HG03342 (cell line): ENCODE results near the gene EXOSC7.
"Not testable (repeated sequence)": the region's sequence is repeated elsewhere in the genome, so short reads cannot be mapped to it uniquely, and the experiment has no call there.

Source experiments
- ATAC-seq: cut with Tn5 transposase; IDR thresholded peaks from one replicate; pipeline ENCODE4 v1.9.1; 2021; ENCODE audit warnings: mild to moderate bottlenecking, moderate library complexity; ENCODE audit not compliant: unreplicated experiment

Gene EXOSC7

DNA sequence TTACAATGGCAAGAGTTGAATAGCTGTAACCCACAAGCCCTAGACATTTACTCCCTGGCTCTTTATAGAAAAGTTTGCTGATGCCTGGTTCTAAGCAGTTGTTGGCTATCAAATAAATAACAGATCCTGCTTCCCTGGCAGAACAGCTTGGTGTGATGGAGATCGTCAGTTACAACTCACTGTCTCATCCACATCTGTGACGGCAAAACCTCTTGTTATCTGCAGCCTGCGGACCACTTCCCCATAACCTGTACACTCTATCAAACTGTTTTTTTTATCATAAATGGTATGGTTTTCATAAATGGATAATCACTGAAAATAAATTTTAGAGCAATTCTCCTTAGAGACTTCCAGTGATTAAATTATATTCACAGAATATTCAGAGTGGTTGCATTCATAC, 14.2 kb upstream of the EXOSC7 start:
- ATAC-seq = no peak

DNA sequence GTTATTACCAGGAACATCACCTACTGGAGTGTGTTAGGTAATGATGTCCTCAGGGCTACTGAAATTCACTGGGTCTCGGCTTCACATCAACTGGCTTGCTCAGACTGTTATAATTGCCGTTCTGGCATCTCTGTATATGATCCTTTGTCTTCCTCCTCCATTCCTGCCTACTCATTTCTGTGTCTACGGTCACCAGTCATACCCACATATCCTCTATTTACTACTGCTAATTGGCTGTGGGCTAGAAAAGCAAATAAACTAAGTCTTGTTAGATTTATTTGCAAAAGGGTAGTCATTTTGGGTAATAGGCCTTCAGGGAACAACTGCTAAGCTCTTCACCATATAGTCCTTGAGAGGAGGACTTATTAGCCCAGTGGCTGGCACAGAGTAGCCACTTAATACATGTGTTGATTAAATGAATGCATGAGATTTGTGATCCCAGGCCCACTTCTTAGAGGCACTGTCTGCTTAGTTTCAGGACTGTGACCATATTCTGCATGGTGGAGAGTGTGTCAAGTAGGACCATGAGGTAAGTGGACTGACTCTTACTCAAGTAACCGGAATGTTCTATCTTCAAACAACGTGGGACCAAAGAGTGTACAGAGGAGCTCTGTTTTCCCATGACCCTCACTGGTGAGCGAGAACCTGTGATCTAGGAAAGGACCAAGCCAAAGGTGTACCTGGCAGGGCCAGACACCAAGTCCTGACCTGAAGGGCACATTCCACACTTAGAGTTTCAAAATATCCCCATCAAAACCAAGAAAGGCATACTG, 13.2 kb upstream of the EXOSC7 start:
- no peak for ATAC-seq

DNA sequence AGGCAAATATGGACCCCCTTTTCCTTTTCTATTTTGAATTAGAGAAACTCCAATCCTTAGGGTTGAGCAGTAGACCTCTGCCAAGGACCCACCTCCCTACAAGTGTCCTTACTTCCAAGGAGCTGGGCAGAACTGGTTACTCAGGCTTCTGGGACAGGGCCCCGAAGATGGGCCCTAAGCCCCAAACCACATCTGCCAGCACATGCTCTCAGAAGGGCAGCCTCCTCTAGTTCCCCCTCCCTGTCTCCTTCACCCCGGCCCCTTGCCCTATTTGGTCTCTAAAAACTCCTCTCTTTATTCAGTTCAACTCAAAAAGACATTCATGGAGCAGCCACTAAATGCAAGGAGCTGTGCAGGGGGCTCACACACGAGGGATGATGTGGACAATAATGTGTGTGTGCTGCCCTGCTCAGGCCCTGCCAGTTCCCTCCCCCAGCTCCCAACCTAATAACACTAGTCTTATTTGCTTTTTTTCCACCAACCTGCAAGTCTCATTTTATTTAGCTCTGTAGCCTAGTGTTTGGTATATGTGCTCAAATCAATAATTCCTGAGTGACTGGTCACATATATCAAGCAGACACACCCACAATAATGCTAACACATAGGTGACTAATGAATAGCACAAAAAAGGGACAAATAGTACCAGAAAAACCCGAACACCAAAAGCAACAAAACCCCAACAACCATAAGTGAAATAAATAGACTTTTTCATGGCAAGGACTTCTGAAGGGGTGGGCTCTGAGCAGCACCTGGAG, 12.3 kb upstream of the EXOSC7 start:
- ATAC-seq = no peak

DNA sequence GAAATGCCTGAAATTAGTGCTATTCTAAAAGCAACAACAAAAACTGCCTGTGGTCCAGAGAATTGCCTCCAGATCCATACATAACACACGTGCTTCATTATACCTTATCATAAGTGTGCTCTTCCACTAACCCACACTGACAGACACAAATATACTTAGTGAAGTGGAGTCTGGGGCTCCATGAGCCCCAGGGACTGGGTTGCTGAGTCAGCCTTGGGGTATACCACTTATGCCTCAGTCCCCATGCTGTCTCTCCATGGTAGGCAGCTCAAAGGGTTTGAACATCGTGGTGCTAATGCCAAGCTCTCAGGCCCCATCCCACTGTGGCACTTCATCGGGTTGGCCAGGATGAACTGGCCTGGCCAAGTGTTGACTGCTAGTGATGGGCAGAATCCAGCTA, 10.9 kb upstream of the EXOSC7 start:
- ATAC-seq = no peak

DNA sequence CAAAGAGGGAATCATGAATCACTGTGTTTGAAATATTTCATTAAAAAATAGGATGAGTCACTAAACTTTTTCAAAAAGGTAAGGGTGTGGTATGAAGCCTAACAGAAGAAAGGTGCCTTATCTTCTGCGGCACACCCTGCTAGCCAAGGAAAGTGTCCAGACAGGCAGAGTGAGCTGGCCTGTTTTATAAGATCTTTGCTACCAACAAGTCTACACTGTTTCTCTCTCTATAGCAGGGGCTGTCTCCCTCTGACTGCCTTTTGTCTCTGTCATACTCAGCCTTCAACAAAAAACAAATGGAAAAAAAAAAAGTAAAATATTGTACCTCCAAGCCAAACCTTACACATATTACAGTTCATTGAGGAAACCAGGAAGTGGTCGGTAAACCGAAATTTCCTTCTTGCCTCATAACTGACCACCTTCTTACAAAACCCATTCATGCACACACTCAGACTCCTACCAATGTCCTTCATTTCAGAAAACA, 9.2 kb upstream of the EXOSC7 start:
- ATAC-seq = no peak

DNA sequence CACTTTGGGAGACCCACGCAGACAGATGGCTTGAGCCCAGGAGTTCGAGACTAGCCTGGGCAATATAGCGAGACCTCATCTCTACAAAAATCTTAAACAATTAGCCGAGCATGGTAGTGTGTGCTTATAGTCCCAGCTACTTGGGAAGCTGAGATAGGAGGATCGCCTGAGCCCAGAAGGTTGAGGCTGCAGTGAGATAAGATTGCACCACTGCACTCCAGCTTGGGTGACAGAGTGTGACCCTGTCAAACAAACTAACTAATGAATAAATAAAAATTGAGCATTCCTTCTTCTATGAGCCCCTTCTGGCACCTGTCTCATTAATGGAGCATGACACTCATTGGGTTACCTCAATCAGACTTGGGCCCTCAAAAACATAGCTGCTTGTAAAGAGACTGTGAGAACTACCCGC, 7.6 kb upstream of the EXOSC7 start:
- ATAC-seq = no peak

DNA sequence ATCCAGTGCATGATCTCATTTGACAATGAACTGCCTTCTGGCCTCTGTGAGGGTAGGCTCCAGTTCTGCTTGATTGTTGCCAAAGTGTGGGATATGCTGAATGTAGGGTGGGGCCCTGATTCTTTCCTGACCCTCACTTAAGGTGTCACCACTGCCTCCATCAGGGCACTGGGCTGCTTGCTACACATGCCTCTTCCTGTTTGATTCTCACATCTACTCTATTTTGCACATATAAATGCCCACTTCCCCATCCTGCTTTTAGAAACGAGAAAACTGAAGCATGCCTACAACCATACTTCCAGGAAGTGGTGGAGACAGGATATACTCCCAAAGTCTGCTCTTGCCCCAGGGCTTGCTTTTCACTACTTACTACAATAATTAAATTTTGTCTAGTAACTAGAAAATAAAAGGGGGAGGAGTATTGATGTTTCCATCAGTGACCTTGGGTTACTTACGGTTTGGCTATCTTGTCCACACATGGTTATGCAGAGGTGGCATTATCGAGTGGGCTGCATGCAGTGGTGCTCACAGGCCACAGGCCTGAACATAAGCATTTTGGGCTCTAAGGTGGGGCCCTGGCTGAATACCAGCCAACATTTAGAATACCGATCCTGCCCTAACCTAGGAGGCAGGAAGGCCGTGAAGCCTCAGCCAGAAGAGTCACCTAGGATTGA, 6.8 kb upstream of the EXOSC7 start:
- no peak for ATAC-seq

DNA sequence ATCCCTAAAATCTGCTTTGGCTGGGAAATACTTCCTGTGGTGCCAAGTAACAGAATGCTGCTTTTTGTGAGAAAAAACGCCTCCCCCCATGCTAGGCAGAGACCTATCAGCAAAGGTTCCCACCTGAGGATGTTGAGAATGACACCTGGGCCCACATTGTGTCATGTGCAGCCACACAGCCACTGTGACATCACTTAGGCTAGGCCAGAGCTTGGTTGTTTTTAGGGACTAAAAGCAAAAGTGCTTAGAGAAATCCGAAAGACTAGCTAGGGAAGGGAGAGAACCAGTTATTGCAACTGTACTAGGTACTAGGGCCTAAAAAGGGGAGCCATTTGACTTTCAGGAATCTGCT, 6.2 kb upstream of the EXOSC7 start:
- no peak for ATAC-seq

DNA sequence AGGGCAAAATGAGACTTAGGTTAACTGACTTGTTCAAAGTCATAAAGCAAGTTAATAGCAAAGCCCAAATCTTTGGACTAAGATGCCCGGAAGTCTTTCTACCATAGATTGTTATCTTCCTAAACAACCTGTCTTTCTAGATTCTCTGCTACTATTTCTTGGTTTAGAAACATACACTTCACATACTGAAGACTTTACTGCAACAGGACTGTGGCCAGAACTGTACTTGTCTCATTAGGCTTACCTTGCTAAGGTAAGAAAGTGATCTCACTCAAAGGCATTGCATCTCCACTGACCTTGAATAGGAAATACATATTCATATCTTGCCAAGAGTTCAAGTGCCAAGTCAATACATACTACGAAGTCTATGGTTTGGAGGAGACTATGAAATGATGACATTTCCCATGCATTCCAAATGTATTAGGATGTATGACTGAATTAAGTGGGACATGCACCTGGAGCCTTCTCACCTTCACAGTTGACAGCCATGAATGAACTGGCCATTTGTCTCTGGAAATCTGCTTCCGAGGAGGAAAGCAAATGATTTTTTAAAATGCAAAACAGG, 5.0 kb upstream of the EXOSC7 start:
- ATAC-seq = no peak

DNA sequence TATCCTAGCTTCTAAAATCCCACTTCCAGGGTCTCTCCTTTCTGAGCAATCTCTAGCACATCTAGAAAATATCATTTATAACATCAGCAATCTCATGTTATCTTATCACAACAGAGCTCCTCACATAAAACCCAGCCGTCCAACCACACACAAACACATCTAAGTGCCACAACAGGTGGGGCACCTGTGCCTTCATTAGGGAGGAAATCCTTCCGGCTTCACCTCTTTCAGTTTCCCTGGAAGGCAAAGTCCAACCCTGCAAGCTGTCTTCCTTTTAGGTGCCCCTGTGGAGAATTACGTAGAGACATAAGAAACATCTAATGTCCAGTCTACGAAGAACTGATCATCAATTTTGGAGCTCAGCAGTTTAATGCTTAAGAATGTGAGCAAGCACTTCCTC, 1.6 kb upstream of the EXOSC7 start:
- no peak for ATAC-seq

DNA sequence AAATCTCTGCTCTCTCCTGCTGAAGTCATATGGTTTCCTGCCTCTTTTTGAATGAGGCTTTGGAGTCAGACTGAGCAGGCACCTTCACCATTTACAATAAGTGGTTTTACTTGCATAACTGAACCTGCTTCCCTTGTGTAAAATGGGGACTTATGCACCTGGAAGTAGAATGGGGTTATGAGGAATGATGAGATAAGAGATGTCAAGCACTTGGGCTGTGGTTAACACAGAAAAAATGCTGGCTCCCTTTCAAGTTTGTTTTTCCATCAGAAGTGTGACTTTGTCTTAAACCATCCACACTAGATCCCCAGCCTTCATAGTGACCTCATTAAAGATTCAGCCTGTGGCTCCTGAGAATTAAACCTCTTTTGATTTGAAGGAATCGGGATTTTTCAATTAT, 5.2 kb downstream of the EXOSC7 start:
- ATAC-seq = no peak

DNA sequence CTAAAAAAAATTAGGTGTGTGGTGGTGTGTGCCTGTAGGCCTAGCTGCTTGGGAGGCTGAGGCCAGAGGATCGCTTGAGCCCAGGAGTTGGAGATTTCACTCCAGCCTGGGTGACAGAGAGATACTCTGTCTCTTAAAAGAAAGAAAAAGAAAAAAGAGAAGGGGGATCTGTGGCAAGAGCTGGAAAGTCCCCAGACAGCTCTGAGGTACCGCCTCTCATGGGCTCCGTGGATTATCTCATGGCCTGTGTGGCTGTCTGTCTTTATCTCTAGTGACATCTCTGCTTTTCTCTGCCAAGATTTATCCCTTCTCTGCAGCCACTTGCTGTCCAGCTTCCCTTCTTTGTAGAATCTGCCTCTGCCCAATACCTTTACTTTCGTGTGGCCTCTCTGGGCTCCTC, 5.7 kb downstream of the EXOSC7 start:
- ATAC-seq = no peak

DNA sequence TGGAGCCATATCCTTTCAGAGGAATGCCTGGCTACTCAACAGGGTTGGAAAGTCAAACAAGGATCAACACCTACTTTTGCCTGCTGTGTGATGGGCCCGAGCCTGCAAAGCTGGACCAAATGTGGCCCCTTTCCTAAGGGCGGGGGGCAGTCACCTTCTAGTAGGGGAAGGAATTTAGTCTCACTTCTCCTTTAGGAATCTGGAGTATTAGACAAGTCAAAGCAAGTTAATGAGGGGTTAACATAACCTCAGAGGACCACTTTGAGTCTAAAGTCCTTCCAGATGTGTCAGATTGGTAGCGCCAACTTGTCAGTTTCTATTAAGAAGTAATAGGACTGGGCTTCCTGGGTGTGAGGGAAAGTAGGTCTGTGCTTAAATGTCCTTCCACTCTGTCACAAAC, 6.8 kb downstream of the EXOSC7 start:
- ATAC-seq = no peak

DNA sequence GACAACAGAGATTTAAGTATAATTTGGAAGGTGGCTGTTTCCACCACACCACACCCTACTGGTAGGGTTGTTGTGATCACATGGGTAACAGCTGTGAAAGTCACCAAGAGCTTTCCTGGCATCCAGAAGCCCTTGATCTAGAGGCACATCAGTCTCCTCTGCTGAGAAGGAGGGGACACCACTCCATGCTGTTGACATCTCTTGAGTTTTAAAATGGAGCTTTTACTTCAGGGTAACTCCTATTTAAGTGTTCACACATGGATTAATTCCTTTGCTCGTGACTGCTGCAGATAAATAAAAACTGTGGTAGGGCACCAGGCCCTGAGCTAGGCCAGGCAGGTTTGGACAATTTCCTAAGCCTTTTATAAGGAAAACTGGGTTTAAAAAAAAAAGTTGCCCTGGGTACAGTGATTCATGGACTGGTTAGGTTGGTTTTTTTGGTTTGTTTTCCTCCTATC, 7.5 kb downstream of the EXOSC7 start:
- no peak for ATAC-seq

DNA sequence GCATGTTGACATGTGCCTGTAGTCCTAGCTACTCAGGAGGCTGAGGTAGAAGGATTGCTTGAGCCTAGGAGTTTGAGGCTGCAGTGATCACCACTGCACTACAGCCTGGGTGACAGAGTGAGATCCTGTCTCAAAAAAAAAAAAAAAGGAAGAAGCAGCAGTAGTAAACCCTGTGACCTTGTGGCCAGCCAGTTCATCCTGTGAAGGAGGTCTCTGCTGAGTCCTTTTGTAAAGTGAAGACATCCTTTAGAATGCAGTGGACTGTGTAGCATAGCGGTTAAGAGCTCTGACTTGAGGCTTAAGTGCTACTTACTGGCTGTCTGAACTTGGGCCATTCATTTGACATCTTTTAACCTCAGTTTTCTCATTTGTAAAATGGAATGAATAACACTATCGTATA, 8.3 kb downstream of the EXOSC7 start:
- ATAC-seq = no peak

DNA sequence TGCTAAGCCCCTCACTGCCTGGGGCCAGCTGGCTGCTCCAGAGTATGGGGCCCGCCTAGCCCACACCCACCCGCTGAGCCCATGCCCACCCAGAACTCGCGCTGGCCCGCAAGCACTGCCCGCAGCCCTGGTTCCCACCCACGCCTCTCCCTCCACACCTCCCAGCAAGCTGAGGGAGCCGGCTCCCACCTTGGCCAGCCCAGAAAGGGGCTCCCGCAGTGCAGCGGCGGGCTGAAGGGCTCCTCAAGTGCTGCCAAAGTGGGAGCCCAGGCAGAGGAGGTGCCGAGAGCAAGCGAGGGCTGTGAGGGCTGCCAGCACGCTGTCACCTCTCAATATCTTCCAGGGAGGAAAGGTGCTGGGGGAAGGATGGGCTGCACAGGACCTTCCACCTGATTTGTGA, 10.3 kb downstream of the EXOSC7 start:
- ATAC-seq = not testable (repeated sequence)

DNA sequence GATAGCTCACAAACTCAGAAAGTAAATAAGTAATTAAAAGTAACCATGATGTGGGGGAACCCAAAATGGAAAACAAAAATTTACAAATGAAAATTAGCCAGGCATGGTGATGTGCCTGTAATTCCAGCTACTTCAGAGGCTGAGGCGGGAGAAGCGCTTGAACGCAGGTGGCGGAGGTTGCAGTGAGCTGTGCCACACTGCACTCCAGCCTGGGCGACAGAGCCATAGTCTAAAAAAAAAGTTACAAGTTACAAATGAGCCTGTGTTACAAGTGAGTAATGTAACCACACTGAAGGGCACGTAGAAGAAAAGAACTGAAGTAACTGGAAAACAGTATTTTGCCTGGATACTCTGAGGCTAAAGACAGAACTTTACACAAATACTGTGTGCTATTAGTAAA, 11.3 kb downstream of the EXOSC7 start:
- no peak for ATAC-seq

DNA sequence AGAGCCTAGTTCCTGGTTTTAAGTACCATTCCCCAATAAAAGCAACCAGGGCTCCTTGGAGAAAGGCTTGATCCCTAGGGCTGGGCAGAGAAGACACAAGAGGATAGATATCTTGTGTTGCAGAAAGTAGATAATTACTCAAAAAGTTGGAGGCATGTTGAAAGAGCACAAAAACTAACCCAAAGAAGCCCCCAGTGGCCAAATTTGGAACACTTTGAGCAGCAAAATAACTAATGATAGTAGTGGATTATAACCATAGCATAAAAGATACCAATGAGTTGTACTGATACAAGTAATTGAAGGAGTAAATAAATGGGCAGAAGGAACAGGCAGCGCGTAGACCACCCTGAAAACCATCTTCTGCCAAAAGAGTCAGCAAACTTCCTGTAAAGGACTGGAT, 12.0 kb downstream of the EXOSC7 start:
- no peak for ATAC-seq

DNA sequence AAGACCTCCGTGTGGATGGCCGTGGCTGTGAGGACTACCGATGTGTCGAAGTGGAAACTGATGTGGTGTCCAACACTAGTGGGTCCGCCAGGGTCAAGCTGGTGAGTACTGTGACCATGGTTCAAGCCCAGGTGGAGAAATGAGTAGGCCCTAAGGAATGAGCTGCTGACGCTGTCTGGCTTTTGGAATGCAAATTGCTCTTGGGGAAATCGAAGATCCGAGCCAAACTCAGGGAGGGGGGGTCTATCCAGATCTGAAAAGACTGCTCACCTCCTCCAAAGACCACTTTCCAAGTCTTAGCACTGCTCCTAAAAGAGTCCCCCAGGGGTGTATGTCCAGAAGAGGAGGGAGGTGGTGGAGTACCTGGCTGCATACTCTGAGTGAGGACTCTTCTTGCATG, 13.1 kb downstream of the EXOSC7 start:
- no peak for ATAC-seq

DNA sequence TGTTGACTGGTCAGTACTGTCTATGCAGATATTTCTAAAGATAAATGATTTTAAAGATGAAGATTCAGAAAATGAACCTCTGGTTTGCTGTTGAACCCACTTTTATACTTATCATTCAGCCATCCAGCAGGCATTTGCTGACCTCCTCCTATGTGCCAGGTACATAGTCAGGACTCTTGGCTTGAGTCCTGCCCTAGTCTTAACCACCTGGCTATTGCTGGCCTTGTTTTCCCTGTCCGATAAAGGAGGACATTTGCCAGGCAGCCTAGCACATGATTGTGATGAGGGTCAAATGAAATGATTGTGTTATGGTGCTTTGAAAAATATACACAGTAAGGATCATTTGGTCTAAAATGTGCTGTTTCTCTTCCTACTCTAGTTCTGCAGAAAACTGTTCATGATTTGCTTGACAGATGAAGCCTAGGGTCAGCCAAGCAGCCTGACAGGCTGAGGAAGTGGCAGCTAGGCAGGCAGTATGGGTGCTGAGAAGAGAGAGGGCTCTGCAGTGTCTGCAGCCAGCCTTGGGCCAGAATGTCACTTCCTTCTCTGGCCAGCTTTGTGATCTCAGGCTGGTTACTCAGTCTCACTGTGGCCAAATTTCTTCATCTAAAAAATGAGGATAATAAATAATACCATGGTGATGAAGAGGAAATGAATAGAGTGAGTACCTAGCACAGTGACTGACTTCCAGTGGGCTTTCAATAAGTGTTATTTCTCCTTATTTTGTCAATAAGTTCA, 13.8 kb downstream of the EXOSC7 start:
- no peak for ATAC-seq

DNA sequence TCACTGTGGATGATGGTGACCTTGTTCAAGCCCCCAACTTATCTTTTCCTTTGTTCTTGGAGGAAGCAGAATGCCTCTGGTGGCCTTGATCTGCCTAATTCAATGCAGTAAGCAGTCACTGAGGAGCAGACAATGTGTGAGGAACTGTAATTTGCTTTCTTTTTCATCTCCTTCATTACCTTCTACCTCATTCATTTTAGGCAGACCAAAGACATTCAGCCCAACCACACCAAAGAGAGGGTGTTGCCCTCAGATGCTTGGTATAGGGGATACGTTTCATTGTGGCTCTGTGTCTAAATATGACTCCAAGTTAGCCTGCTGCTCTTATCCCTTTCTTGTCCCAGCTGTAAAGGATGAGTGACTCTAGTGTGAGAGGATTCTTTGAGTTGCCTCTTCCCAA, 15.3 kb downstream of the EXOSC7 start:
- ATAC-seq = no peak
